Muscle layer of colon (tissue), 2 donors: ENCODE measurements around the gene RHEBL1.

Experiments used
- H3K27ac ChIP-seq: one replicate; pipeline ENCODE4 v1.7.0; 2013; ENCODE audit warnings: low read depth, mild to moderate bottlenecking, low read length, moderate library complexity
- H3K27me3 ChIP-seq, 2 donors: one replicate each; pipeline ENCODE4 v1.7.0; 2013; ENCODE audit warnings: low read length in 2 of 2, mild to moderate bottlenecking in 2 of 2; ENCODE audit not compliant: insufficient read depth in 2 of 2, control insufficient read depth in 1 of 2
- H3K36me3 ChIP-seq: one replicate; pipeline ENCODE4 v1.7.0; 2013; ENCODE audit warnings: mild to moderate bottlenecking, low read length; ENCODE audit not compliant: insufficient read depth
- H3K4me1 ChIP-seq: one replicate; pipeline ENCODE4 v1.7.0; 2013; ENCODE audit warnings: mild to moderate bottlenecking, low read length; ENCODE audit not compliant: insufficient read depth
- H3K4me3 ChIP-seq, 2 donors: one replicate each; pipeline ENCODE4 v1.7.0; 2013; ENCODE audit warnings: low read length in 2 of 2, low read depth in 1 of 2, mild to moderate bottlenecking in 1 of 2, moderate library complexity in 1 of 2
- H3K9ac ChIP-seq: one replicate; pipeline ENCODE4 v1.7.0; 2013; ENCODE audit warnings: low read length
- H3K9me3 ChIP-seq: one replicate; pipeline ENCODE4 v1.7.0; 2013; ENCODE audit warnings: mild to moderate bottlenecking, low read length
- donor health status: abdominal sarcoma.
- donor health status: Adenocarcinoma of cecum.

The RHEBL1 gene

GRCh38 chr12:49031573-49032161 lies 38.1 kb downstream of the RHEBL1 start:
- peaks cover 77% of the 10 kb centered on the region for H3K36me3 ChIP-seq
- H3K27me3 ChIP-seq = no peaks in the 10 kb centered on the region
- no peak overlapping the region for H3K27ac ChIP-seq
- H3K9ac ChIP-seq = no peak overlapping the region
- H3K4me1 ChIP-seq = no peaks in the 10 kb centered on the region
- no peaks in the 10 kb centered on the region for H3K9me3 ChIP-seq
- H3K4me3 ChIP-seq = no peak overlapping the region

GRCh38 chr12:49030714-49031572 lies 38.8 kb downstream of the RHEBL1 start:
- no peak overlapping the region for H3K9ac ChIP-seq
- no peak overlapping the region for H3K4me3 ChIP-seq
- peaks cover 79% of the 10 kb centered on the region for H3K36me3 ChIP-seq
- no peaks in the 10 kb centered on the region for H3K27me3 ChIP-seq
- H3K27ac ChIP-seq = no peak overlapping the region
- no peaks in the 10 kb centered on the region for H3K9me3 ChIP-seq
- H3K4me1 ChIP-seq = no peaks in the 10 kb centered on the region

- Histone ChIP-seq H3K9me3 (no peaks in the 10 kb centered on the region), H3K27ac (no peak overlapping the region), H3K27me3 (no peaks in the 10 kb centered on the region), H3K4me3 (no peak overlapping the region), H3K9ac (no peak overlapping the region), H3K36me3 (peaks cover 82% of the 10 kb centered on the region), H3K4me1 (no peaks in the 10 kb centered on the region)
These were observed 39.7 kb downstream of the RHEBL1 start for GRCh38 chr12:49030119-49030518.

GRCh38 chr12:49028666-49029275 lies 41.0 kb downstream of the RHEBL1 start:
- Histone ChIP-seq H3K9me3 (no peaks in the 10 kb centered on the region), H3K27ac (no peak overlapping the region), H3K9ac (no peak overlapping the region), H3K36me3 (peaks cover 83% of the 10 kb centered on the region), H3K27me3 (no peaks in the 10 kb centered on the region), H3K4me1 (no peaks in the 10 kb centered on the region), H3K4me3 (no peak overlapping the region)

- no peaks in the 10 kb centered on the region for H3K9me3 ChIP-seq
- no peak overlapping the region for H3K27ac ChIP-seq
- H3K9ac ChIP-seq = no peak overlapping the region
- H3K4me1 ChIP-seq = no peaks in the 10 kb centered on the region
- no peaks in the 10 kb centered on the region for H3K27me3 ChIP-seq
- no peak overlapping the region for H3K4me3 ChIP-seq
- peaks cover 86% of the 10 kb centered on the region for H3K36me3 ChIP-seq
These were observed 41.8 kb downstream of the RHEBL1 start for GRCh38 chr12:49027846-49028555.

- Histone ChIP-seq H3K27ac (no peak overlapping the region), H3K27me3 (no peaks in the 10 kb centered on the region), H3K36me3 (peaks cover 86% of the 10 kb centered on the region), H3K4me3 (no peak overlapping the region), H3K9me3 (no peaks in the 10 kb centered on the region), H3K9ac (no peak overlapping the region), H3K4me1 (no peaks in the 10 kb centered on the region)
These were observed 42.9 kb downstream of the RHEBL1 start for GRCh38 chr12:49026678-49027480.

GRCh38 chr12:49026101-49026500 lies 43.7 kb downstream of the RHEBL1 start:
- Histone ChIP-seq H3K9ac (no peak overlapping the region), H3K9me3 (no peaks in the 10 kb centered on the region), H3K4me1 (no peaks in the 10 kb centered on the region), H3K27ac (no peak overlapping the region), H3K27me3 (no peaks in the 10 kb centered on the region), H3K4me3 (no peak overlapping the region), H3K36me3 (peaks cover 86% of the 10 kb centered on the region)

GRCh38 chr12:49025463-49025862 lies 44.3 kb downstream of the RHEBL1 start:
- Histone ChIP-seq H3K36me3 (peaks cover 88% of the 10 kb centered on the region), H3K9ac (no peak overlapping the region), H3K27me3 (no peaks in the 10 kb centered on the region), H3K4me1 (no peaks in the 10 kb centered on the region), H3K9me3 (no peaks in the 10 kb centered on the region), H3K27ac (no peak overlapping the region), H3K4me3 (no peak overlapping the region)

- Histone ChIP-seq H3K4me1 (no peaks in the 10 kb centered on the region), H3K27ac (no peak overlapping the region), H3K9me3 (no peaks in the 10 kb centered on the region), H3K4me3 (no peak overlapping the region), H3K27me3 (no peaks in the 10 kb centered on the region), H3K36me3 (peaks cover 84% of the 10 kb centered on the region), H3K9ac (no peak overlapping the region)
These were observed 45.2 kb downstream of the RHEBL1 start for GRCh38 chr12:49024543-49024942.

GRCh38 chr12:49023812-49024211 lies 46.0 kb downstream of the RHEBL1 start:
- Histone ChIP-seq H3K4me3 (no peak overlapping the region), H3K27me3 (no peaks in the 10 kb centered on the region), H3K36me3 (peaks cover 80% of the 10 kb centered on the region), H3K9ac (no peak overlapping the region), H3K4me1 (no peaks in the 10 kb centered on the region), H3K27ac (no peak overlapping the region), H3K9me3 (no peaks in the 10 kb centered on the region)
